K562 (cell line): ENCODE data around the gene MYMX. TPM values are rescaled to one million over a fixed set of nuclear protein-coding genes. Genes with fewer than 3 reads are reported as not detected.

ENCODE experiments used
- ATAC-seq: fragments of 200-7000 bp; cut with Tn5 transposase; 3 replicates; pipeline ENCODE4 v1.9.1; 2020; ENCODE audit warnings: moderate library complexity
- BruUV-seq: library from RNA; stranded (reverse); fragments of 400-500 nt; replicated peaks from 2 replicates; lab custom pipeline; 2021; lab: Mats Ljungman, UMichigan
- CTCF ChIA-PET: fragments of 300-600 bp; formaldehyde crosslinking; extraction: SDS; loops from one replicate; lab custom pipeline; 2021; ENCODE audit warnings: low intra/inter-chr PET ratio; lab: Yijun Ruan, JAX
- POLR2A ChIA-PET: fragments of 300-600, 350-650 bp; sonication (Branson Sonifier 250); formaldehyde crosslinking; extraction: SDS; loops from one replicate; lab custom pipeline; 2021; ENCODE audit warnings: antibody characterized with exemption, inconsistent platforms; lab: Yijun Ruan, JAX
- DNase-seq, 4 experiments: peaks; one replicate each; pipeline versions ENCODE4 v3.0.0 to v3.0.0-alpha.2; 2011 to 2018; ENCODE audit warnings: low spot score in 3 of 4, mixed read lengths in 3 of 4; ENCODE audit errors: extremely low read depth in 1 of 4
- FAIRE-seq: peaks from 2 replicates; lab custom pipeline; 2011; peaks lifted over from hg19 to GRCh38; lab: Jason Lieb, UNC
- H2AFZ ChIP-seq: 2 replicates; pipeline ENCODE4 v1.6.0; 2011; ENCODE audit warnings: low read depth, low read length, control low read depth, inconsistent platforms
- H3K27ac ChIP-seq: fragments of 200-600 bp; 3 replicates; pipeline ENCODE4 v1.8.0; 2011; ENCODE audit warnings: low read depth, mild to moderate bottlenecking, control low read depth, inconsistent platforms, low read length, moderate library complexity, mixed read lengths; ENCODE audit errors: extremely low read depth
- H3K27me3 ChIP-seq, 2 experiments: fragments of 300-600 bp in 1 of 2; 2 replicates in 1 of 2; 3 replicates in 1 of 2; pipeline versions ENCODE4 v1.6.0 to v1.8.0; 2011; ENCODE audit warnings: inconsistent platforms in 2 of 2, low read length in 2 of 2, mild to moderate bottlenecking in 1 of 2, mixed read lengths in 1 of 2, moderate library complexity in 1 of 2; ENCODE audit not compliant: control insufficient read depth in 2 of 2, insufficient read depth in 2 of 2
- H3K36me3 ChIP-seq: fragments of 300-600 bp; 3 replicates; pipeline ENCODE4 v1.8.0; 2011; ENCODE audit warnings: mild to moderate bottlenecking, low read length, inconsistent platforms; ENCODE audit not compliant: control insufficient read depth, insufficient read depth
- H3K4me1 ChIP-seq, 2 experiments: fragments of 200-600 bp in 1 of 2; replicated peaks in 1 of 2; 2 replicates in 1 of 2; 3 replicates in 1 of 2; pipeline versions ENCODE4 v1.5.1 to v1.8.0; 2011; ENCODE audit warnings: inconsistent platforms in 2 of 2, low read length in 2 of 2, mild to moderate bottlenecking in 1 of 2, mixed read lengths in 1 of 2, moderate library complexity in 1 of 2; ENCODE audit not compliant: control insufficient read depth in 2 of 2, insufficient read depth in 2 of 2
- H3K4me2 ChIP-seq: 2 replicates; pipeline ENCODE4 v1.6.1; 2011; ENCODE audit warnings: low read length, control low read depth, inconsistent platforms, mixed read lengths; ENCODE audit not compliant: insufficient read depth
- H3K4me3 ChIP-seq: fragments of 200-600 bp; sonication (generic), shearing (Covaris generic); 2 replicates; pipeline ENCODE4 v1.5.1; 2016; ENCODE audit warnings: control low read depth, inconsistent platforms
- H3K79me2 ChIP-seq: fragments of 200-600 bp; 3 replicates; pipeline ENCODE4 v1.8.0; 2011; ENCODE audit warnings: low read length, inconsistent platforms; ENCODE audit not compliant: control insufficient read depth, insufficient read depth
- H3K9ac ChIP-seq, 2 experiments: 2 replicates each; pipeline versions ENCODE4 v1.6.0 to v1.6.1; 2011; ENCODE audit warnings: low read depth in 2 of 2, low read length in 2 of 2, control low read depth in 1 of 2, inconsistent platforms in 1 of 2, mild to moderate bottlenecking in 1 of 2, mixed read lengths in 1 of 2; ENCODE audit not compliant: insufficient read depth in 1 of 2
- H3K9me1 ChIP-seq: one replicate; pipeline ENCODE4 v1.6.0; 2011; ENCODE audit warnings: inconsistent platforms, mild to moderate bottlenecking, low read length, moderate library complexity; ENCODE audit not compliant: control insufficient read depth, insufficient read depth
- H3K9me3 ChIP-seq: replicated peaks from 2 replicates; pipeline ENCODE4 v1.5.1; 2011; ENCODE audit warnings: low read depth, low read length, inconsistent platforms; ENCODE audit not compliant: control insufficient read depth, insufficient read depth
- H4K20me1 ChIP-seq: replicated peaks from 2 replicates; pipeline ENCODE4 v1.6.1; 2011; ENCODE audit warnings: low read length, inconsistent platforms, mixed read lengths; ENCODE audit not compliant: control insufficient read depth, insufficient read depth
- BCOR ChIP-seq: fragments of 450-650 bp; IDR thresholded peaks from 2 replicates; pipeline ENCODE4 v1.6.1; 2016
- ESRRA ChIP-seq: fragments of 450-650 bp; IDR thresholded peaks from 2 replicates; pipeline ENCODE4 v1.6.1; 2014; ENCODE audit warnings: low read depth, mild to moderate bottlenecking, moderate library complexity, borderline replicate concordance
- KLF1 ChIP-seq: fragments of 450-650 bp; IDR thresholded peaks from 2 replicates; pipeline ENCODE4 v1.6.1; 2016; ENCODE audit warnings: missing genetic modification characterization, missing compliant biosample characterization
- RBBP5 ChIP-seq: fragments of 200-600 bp; sonication (generic); IDR thresholded peaks from 2 replicates; pipeline ENCODE4 v1.6.1; 2012; ENCODE audit warnings: borderline replicate concordance, mild to moderate bottlenecking, low read length, control low read depth, inconsistent platforms; ENCODE audit not compliant: insufficient read depth, poor library complexity, severe bottlenecking
- RBM17 ChIP-seq: fragments of 200-400 bp; formaldehyde crosslinking; IDR thresholded peaks from 2 replicates; pipeline ENCODE4 v1.6.1; 2017; ENCODE audit warnings: low read depth, mild to moderate bottlenecking, low read length, borderline replicate concordance
- SREBF1 ChIP-seq: fragments of 150-350 bp; IDR thresholded peaks from 2 replicates; pipeline ENCODE4 v1.6.1; 2014; ENCODE audit warnings: antibody characterized with exemption, low read depth, low read length, borderline replicate concordance
- SRSF1 ChIP-seq: fragments of 200-400 bp; formaldehyde crosslinking; IDR thresholded peaks from 2 replicates; pipeline ENCODE4 v1.6.1; 2017; ENCODE audit warnings: mild to moderate bottlenecking, low read depth, low read length, moderate library complexity
- ZNF121 ChIP-seq: sonication (generic); formaldehyde crosslinking; conservative IDR thresholded peaks from 2 replicates; pipeline ENCODE4 v1.8.0; 2022; ENCODE audit warnings: missing genetic modification reagents
- WGBS: fragments of 100-300 bp; shearing (Covaris generic); methylation state at CpG from one replicate; pipeline ENCODE4 v1.1.6; 2016; ENCODE audit warnings: low coverage, mixed read lengths; ENCODE audit not compliant: insufficient coverage; ENCODE audit errors: missing lambda C conversion rate; 5-methylcytosine and 5-hydroxymethylcytosine counted together
- in situ Hi-C: fragments of 300-500 bp; cut with MboI; formaldehyde crosslinking; loops from 4 replicates; pipeline ENCODE4 v1.15.0; 2018; ENCODE audit warnings: inconsistent platforms, mixed read lengths
- intact Hi-C: fragments of 100-400 bp; cut with micrococcal nuclease; formaldehyde crosslinking; loops from 2 replicates; pipeline ENCODE4 v1.14.2; 2022
- polyA plus RNA-seq, 8 experiments: library from polyadenylated mRNA; depleted of rRNA in 4 of 8; stranded (reverse) in 5 of 8; unstranded in 3 of 8; fragments of >200 nt; fragmentation: Nextera tagmentation in 2 of 8; fragmentation: Illumina TruSeq in 1 of 8; extraction: Ambion mirVana in 2 of 8; extraction: Trizol in 1 of 8; gene quantifications; 2 replicates each; pipeline versions ENCODE4 v1.2.1 to v1.2.3, GENCODE V29; 2011 to 2014; ENCODE audit warnings: inconsistent platforms in 1 of 8, missing spikeins in 1 of 8
- total RNA-seq, 7 experiments: library from RNA; depleted of rRNA in 6 of 7; stranded (reverse); fragments of >200 nt in 6 of 7; fragmentation: Illumina TruSeq in 2 of 7; extraction: Trizol in 2 of 7; gene quantifications; 2 replicates each; pipeline versions ENCODE4 v1.2.1 to v1.2.3, GENCODE V29; 2011 to 2021; ENCODE audit warnings: low replicate concordance in 1 of 7
- TF ChIP-seq, protein P1 (sequence below): sonication (generic); formaldehyde crosslinking; IDR thresholded peaks from 2 replicates; pipeline ENCODE4 v1.9.0; 2022; ENCODE audit warnings: mild to moderate bottlenecking, missing genetic modification reagents
- TF ChIP-seq, protein P2 (sequence below): fragments of 250-450 bp; sonication (Bioruptor Pico); IDR thresholded peaks from 2 replicates; pipeline ENCODE4 v1.8.0; 2022; ENCODE audit warnings: inconsistent platforms, mild to moderate bottlenecking, moderate library complexity, borderline replicate concordance
- TF ChIP-seq, protein P3 (sequence below), 3 experiments: fragments of 200-800 bp in 1 of 3; fragments of 250-450 bp in 1 of 3; fragments of 450-650 bp in 1 of 3; sonication (Bioruptor Pico) in 1 of 3; sonication (Bioruptor generic) in 1 of 3; formaldehyde crosslinking in 1 of 3; IDR thresholded peaks; 2 replicates each; pipeline versions ENCODE4 v1.6.1 to v1.8.0; 2016 to 2022; ENCODE audit warnings: mild to moderate bottlenecking in 2 of 3, missing genetic modification characterization in 2 of 3, missing compliant biosample characterization in 1 of 3, moderate library complexity in 1 of 3
- TF ChIP-seq, protein P4 (sequence below): fragments of 450-650 bp; formaldehyde crosslinking; IDR thresholded peaks from 2 replicates; pipeline ENCODE4 v1.4.0; 2022; ENCODE audit warnings: missing genetic modification characterization
- TF ChIP-seq, protein P5 (sequence below): fragments of 200-800 bp; sonication (Bioruptor generic); IDR thresholded peaks from 2 replicates; pipeline ENCODE4 v1.6.1; 2017; ENCODE audit warnings: missing genetic modification characterization, missing compliant biosample characterization

Gene MYMX
- total and polyA plus RNA-seq, 9 of the 15 experiments (the other 6 are each of a cell fraction or from before 2014, with no cell fraction given) = 0.12 TPM; not detected in 8

DNA sequence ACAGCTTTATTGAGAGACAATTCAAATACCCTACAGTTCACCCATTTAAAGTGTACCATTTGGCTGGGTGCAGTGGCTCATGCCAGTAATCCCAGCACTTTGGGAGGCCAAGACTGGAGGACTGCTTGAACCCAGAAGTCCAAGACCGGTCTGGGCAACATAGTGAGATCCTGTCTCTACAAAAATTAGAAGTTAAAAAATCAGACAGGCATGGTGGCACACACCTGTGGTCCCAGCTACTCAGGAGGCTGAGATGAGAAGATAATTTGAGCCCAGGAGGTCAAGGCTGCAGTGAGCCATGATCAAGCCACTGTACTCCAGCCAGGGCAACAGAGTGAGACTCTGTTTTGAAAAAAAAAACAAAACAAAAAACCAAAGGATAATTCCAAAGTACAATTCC is 49.2 kb upstream of the MYMX start:
- Histone ChIP-seq H3K27me3 (peaks cover under 1 to 14% of the 10 kb centered on the region in 2 experiments; a peak in 3 of 5 replicates), H3K4me3 (no peak overlapping the region)
- 29% methylated on average over 1 of the region's 1 CpG for WGBS
- intact Hi-C loops = no loop called here
- peak; percentile 63; the same call in 1 of the 2 replicates for TF ChIP-seq BCOR
- TF ChIP-seq RBBP5 = no peak
- TF ChIP-seq, protein P1, sequence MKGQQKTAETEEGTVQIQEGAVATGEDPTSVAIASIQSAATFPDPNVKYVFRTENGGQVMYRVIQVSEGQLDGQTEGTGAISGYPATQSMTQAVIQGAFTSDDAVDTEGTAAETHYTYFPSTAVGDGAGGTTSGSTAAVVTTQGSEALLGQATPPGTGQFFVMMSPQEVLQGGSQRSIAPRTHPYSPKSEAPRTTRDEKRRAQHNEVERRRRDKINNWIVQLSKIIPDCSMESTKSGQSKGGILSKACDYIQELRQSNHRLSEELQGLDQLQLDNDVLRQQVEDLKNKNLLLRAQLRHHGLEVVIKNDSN = no peak
- TF ChIP-seq SRSF1 = no peak
- no peak for TF ChIP-seq RBM17
- TF ChIP-seq KLF1 = no peak
- TF ChIP-seq, protein P2, sequence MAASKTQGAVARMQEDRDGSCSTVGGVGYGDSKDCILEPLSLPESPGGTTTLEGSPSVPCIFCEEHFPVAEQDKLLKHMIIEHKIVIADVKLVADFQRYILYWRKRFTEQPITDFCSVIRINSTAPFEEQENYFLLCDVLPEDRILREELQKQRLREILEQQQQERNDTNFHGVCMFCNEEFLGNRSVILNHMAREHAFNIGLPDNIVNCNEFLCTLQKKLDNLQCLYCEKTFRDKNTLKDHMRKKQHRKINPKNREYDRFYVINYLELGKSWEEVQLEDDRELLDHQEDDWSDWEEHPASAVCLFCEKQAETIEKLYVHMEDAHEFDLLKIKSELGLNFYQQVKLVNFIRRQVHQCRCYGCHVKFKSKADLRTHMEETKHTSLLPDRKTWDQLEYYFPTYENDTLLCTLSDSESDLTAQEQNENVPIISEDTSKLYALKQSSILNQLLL (CRISPR knock-in tag) = no peak
- no peak for TF ChIP-seq ESRRA
- TF ChIP-seq, protein P3, sequence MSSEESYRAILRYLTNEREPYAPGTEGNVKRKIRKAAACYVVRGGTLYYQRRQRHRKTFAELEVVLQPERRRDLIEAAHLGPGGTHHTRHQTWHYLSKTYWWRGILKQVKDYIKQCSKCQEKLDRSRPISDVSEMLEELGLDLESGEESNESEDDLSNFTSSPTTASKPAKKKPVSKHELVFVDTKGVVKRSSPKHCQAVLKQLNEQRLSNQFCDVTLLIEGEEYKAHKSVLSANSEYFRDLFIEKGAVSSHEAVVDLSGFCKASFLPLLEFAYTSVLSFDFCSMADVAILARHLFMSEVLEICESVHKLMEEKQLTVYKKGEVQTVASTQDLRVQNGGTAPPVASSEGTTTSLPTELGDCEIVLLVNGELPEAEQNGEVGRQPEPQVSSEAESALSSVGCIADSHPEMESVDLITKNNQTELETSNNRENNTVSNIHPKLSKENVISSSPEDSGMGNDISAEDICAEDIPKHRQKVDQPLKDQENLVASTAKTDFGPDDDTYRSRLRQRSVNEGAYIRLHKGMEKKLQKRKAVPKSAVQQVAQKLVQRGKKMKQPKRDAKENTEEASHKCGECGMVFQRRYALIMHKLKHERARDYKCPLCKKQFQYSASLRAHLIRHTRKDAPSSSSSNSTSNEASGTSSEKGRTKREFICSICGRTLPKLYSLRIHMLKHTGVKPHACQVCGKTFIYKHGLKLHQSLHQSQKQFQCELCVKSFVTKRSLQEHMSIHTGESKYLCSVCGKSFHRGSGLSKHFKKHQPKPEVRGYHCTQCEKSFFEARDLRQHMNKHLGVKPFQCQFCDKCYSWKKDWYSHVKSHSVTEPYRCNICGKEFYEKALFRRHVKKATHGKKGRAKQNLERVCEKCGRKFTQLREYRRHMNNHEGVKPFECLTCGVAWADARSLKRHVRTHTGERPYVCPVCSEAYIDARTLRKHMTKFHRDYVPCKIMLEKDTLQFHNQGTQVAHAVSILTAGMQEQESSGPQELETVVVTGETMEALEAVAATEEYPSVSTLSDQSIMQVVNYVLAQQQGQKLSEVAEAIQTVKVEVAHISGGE (CRISPR knock-in tag; IDR thresholded peaks at IDR 0.05) = no peak
- TF ChIP-seq ZNF121 (CRISPR knock-in tag) = peak; percentile 91
- TF ChIP-seq, protein P4, sequence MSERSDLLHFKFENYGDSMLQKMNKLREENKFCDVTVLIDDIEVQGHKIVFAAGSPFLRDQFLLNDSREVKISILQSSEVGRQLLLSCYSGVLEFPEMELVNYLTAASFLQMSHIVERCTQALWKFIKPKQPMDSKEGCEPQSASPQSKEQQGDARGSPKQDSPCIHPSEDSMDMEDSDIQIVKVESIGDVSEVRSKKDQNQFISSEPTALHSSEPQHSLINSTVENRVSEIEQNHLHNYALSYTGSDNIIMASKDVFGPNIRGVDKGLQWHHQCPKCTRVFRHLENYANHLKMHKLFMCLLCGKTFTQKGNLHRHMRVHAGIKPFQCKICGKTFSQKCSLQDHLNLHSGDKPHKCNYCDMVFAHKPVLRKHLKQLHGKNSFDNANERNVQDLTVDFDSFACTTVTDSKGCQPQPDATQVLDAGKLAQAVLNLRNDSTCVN (CRISPR knock-in tag) = no peak
- TF ChIP-seq, protein P5, sequence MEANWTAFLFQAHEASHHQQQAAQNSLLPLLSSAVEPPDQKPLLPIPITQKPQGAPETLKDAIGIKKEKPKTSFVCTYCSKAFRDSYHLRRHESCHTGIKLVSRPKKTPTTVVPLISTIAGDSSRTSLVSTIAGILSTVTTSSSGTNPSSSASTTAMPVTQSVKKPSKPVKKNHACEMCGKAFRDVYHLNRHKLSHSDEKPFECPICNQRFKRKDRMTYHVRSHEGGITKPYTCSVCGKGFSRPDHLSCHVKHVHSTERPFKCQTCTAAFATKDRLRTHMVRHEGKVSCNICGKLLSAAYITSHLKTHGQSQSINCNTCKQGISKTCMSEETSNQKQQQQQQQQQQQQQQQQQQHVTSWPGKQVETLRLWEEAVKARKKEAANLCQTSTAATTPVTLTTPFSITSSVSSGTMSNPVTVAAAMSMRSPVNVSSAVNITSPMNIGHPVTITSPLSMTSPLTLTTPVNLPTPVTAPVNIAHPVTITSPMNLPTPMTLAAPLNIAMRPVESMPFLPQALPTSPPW = no peak
- no peak for TF ChIP-seq SREBF1
- TF ChIP-seq, all 486 proteins: peak for 2
- no peak overlapping the region for H3K9ac ChIP-seq
- ATAC-seq (no peak), DNase-seq (no peak), FAIRE-seq (no peak)
- H4K20me1 ChIP-seq = no peaks in the 10 kb centered on the region
- no peaks in the 10 kb centered on the region for H3K36me3 ChIP-seq
- H3K79me2 ChIP-seq = no peaks in the 10 kb centered on the region
- H3K4me2 ChIP-seq = no peak overlapping the region
- no peaks in the 10 kb centered on the region for H3K9me3 ChIP-seq
- H3K4me1 ChIP-seq = peaks cover 5 to 16% of the 10 kb centered on the region in 2 experiments; a peak in 4 of 5 replicates
- H3K9me1 ChIP-seq = no peaks in the 10 kb centered on the region
- H3K27ac ChIP-seq = no peak overlapping the region
- in situ Hi-C loops = no loop called here
- ChIA-PET CTCF (interaction anchor here (0.9 kb wide), 1 partner anchor 12 kb away, joined by 3 read pairs; no protein-coding TSS in a partner anchor), POLR2A (interaction anchor here (0.6 to 2.8 kb wide), 3 partner anchors 8 to 79 kb away, joined by 3 to 32 read pairs (median 4); partner anchors contain the start of gene HSP90AB1)
- BruUV-seq = no TSS peak
- H2AFZ ChIP-seq = no peak overlapping the region
